ENCODE data around the gene DPCD.

GRCh38 chr10:101624526-101625102 lies 36.5 kb downstream of the DPCD start:
- TF ChIP-seq POLR2A (IDR thresholded peaks at IDR 0.05) (no peak), CTCF (IDR thresholded peaks at IDR 0.05) (no peak)

All from breast epithelium (tissue), 3 donors.